HepG2 (cell line): ENCODE results near the gene SARS2. TPM values are rescaled to one million over a fixed set of nuclear protein-coding genes. Genes with fewer than 3 reads are reported as not detected.

Experiments used
- ATAC-seq: fragments of 200-7000 bp; cut with Tn5 transposase; 3 replicates; pipeline ENCODE4 v1.9.1; 2020; ENCODE audit warnings: mild to moderate bottlenecking, moderate library complexity
- BruUV-seq: library from RNA; stranded (reverse); fragments of 400-500 nt; replicated peaks from 2 replicates; lab custom pipeline; 2021; lab: Mats Ljungman, UMichigan
- CTCF ChIA-PET: fragments of 300-600 bp; formaldehyde crosslinking; extraction: SDS; loops from one replicate; lab custom pipeline; 2021; ENCODE audit warnings: low total read pairs, inconsistent platforms, low intra/inter-chr PET ratio; lab: Yijun Ruan, JAX
- POLR2A ChIA-PET: fragments of 350-600 bp; sonication (Branson Sonifier 250); formaldehyde crosslinking; loops from one replicate; lab custom pipeline; 2020; ENCODE audit warnings: antibody characterized with exemption, inconsistent platforms; lab: Yijun Ruan, JAX
- DNase-seq: peaks from one replicate; pipeline ENCODE4 v3.0.0-alpha.2; 2015; ENCODE audit warnings: low spot score
- FAIRE-seq: peaks from 3 replicates; lab custom pipeline; 2011; peaks lifted over from hg19 to GRCh38; lab: Jason Lieb, UNC
- H2AFZ ChIP-seq: one replicate; pipeline ENCODE4 v1.6.1; 2011; ENCODE audit warnings: low read length, inconsistent platforms
- H3K27ac ChIP-seq: fragments of 300-600 bp; 3 replicates; pipeline ENCODE4 v1.8.0; 2011; ENCODE audit warnings: mixed run types, mild to moderate bottlenecking, mixed read lengths, low read length, inconsistent platforms; ENCODE audit not compliant: insufficient read depth; ENCODE audit errors: extremely low read length
- H3K27me3 ChIP-seq, 2 experiments: fragments of 200-600 bp in 1 of 2; 2 replicates in 1 of 2; 3 replicates in 1 of 2; pipeline versions ENCODE4 v1.6.0 to v1.8.0; 2011; ENCODE audit warnings: low read length in 2 of 2, mild to moderate bottlenecking in 2 of 2, moderate library complexity in 2 of 2, inconsistent platforms in 1 of 2; ENCODE audit not compliant: insufficient read depth in 2 of 2, control insufficient read depth in 1 of 2
- H3K36me3 ChIP-seq, 2 experiments: fragments of 200-600 bp in 1 of 2; replicated peaks in 1 of 2; 2 replicates in 1 of 2; 3 replicates in 1 of 2; pipeline versions ENCODE4 v1.5.1 to v1.8.0; 2011; ENCODE audit warnings: low read length in 2 of 2, inconsistent platforms in 1 of 2; ENCODE audit not compliant: insufficient read depth in 2 of 2, control insufficient read depth in 1 of 2
- H3K4me1 ChIP-seq: 2 replicates; pipeline ENCODE4 v1.5.1; 2012; ENCODE audit warnings: low read length, inconsistent platforms; ENCODE audit not compliant: insufficient read depth
- H3K4me2 ChIP-seq: 2 replicates; pipeline ENCODE4 v1.6.0; 2011; ENCODE audit warnings: low read depth, low read length, inconsistent platforms
- H3K4me3 ChIP-seq, 3 experiments: fragments of 200-600 bp in 1 of 3; sonication (generic), shearing (Covaris generic) in 1 of 3; replicated peaks in 1 of 3; 2 replicates each; pipeline ENCODE4 v1.5.1; 2011 to 2016; ENCODE audit warnings: low read length in 3 of 3, inconsistent platforms in 2 of 3, low read depth in 2 of 3, mild to moderate bottlenecking in 2 of 3, control low read depth in 1 of 3, mixed read lengths in 1 of 3; ENCODE audit not compliant: insufficient read depth in 1 of 3
- H3K79me2 ChIP-seq: one replicate; pipeline ENCODE4 v1.6.1; 2011; ENCODE audit warnings: low read length, inconsistent platforms; ENCODE audit not compliant: insufficient read depth
- H3K9ac ChIP-seq: 2 replicates; pipeline ENCODE4 v1.6.0; 2011; ENCODE audit warnings: mild to moderate bottlenecking, low read depth, low read length, inconsistent platforms; ENCODE audit not compliant: insufficient read depth
- H3K9me3 ChIP-seq: 2 replicates; pipeline ENCODE4 v1.5.1; 2012; ENCODE audit warnings: mild to moderate bottlenecking, low read length
- H4K20me1 ChIP-seq: 2 replicates; pipeline ENCODE4 v1.6.0; 2011; ENCODE audit warnings: inconsistent platforms, mild to moderate bottlenecking, low read length, moderate library complexity; ENCODE audit not compliant: insufficient read depth
- AGO1 ChIP-seq: fragments of 200-400 bp; formaldehyde crosslinking; IDR thresholded peaks from 2 replicates; pipeline ENCODE4 v1.6.1; 2017; ENCODE audit warnings: mild to moderate bottlenecking, low read depth, low read length, moderate library complexity; ENCODE audit not compliant: poor library complexity, severe bottlenecking
- AGO2 ChIP-seq: fragments of 200-400 bp; formaldehyde crosslinking; optimal IDR thresholded peaks from 2 replicates; pipeline ENCODE3; 2017; ENCODE audit warnings: mild to moderate bottlenecking, low read depth, low read length, moderate library complexity
- AKAP8 ChIP-seq: sonication (generic); formaldehyde crosslinking; IDR thresholded peaks from 2 replicates; pipeline ENCODE4 v1.5.1; 2020; ENCODE audit warnings: mild to moderate bottlenecking, missing genetic modification reagents
- MATR3 ChIP-seq: sonication (generic); formaldehyde crosslinking; IDR thresholded peaks from 2 replicates; pipeline ENCODE4 v1.4.0; 2020; ENCODE audit warnings: missing genetic modification reagents
- MED13 ChIP-seq: sonication (generic); formaldehyde crosslinking; IDR thresholded peaks from 2 replicates; pipeline ENCODE4 v1.5.0; 2020; ENCODE audit warnings: missing genetic modification reagents
- MTERF4 ChIP-seq: sonication (generic); formaldehyde crosslinking; IDR thresholded peaks from 2 replicates; pipeline ENCODE4 v1.8.0; 2023; ENCODE audit warnings: mild to moderate bottlenecking, missing genetic modification reagents
- PAF1 ChIP-seq: IDR thresholded peaks from 2 replicates; pipeline ENCODE4 v1.6.1; 2016; ENCODE audit warnings: missing genetic modification reagents, missing compliant biosample characterization
- POLR2A ChIP-seq, 2 experiments: IDR thresholded peaks; 2 replicates each; pipeline ENCODE4 v1.6.1; 2011; ENCODE audit warnings: low read depth in 2 of 2, low read length in 2 of 2, mild to moderate bottlenecking in 1 of 2, moderate library complexity in 1 of 2; ENCODE audit not compliant: insufficient read depth in 1 of 2
- POLR2AphosphoS5 ChIP-seq: IDR thresholded peaks from 2 replicates; pipeline ENCODE4 v1.6.1; 2012; ENCODE audit warnings: low read depth, low read length
- PRDM4 ChIP-seq: sonication (generic); formaldehyde crosslinking; IDR thresholded peaks from 2 replicates; pipeline ENCODE4 v1.9.0; 2021; ENCODE audit warnings: missing genetic modification reagents, borderline replicate concordance
- ZBTB38 ChIP-seq: sonication (generic); formaldehyde crosslinking; IDR thresholded peaks from 2 replicates; pipeline ENCODE4 v1.5.1; 2020; ENCODE audit warnings: mild to moderate bottlenecking, missing genetic modification reagents
- ZNF260 ChIP-seq: sonication (generic); formaldehyde crosslinking; IDR thresholded peaks from 2 replicates; pipeline ENCODE4 v1.4.0; 2020; ENCODE audit warnings: missing genetic modification reagents, low read depth, mild to moderate bottlenecking, borderline replicate concordance
- ZNF552 ChIP-seq: sonication (generic); formaldehyde crosslinking; IDR thresholded peaks from 2 replicates; pipeline ENCODE4 v1.9.0; 2022; ENCODE audit warnings: missing genetic modification reagents, mild to moderate bottlenecking, borderline replicate concordance
- ZNF691 ChIP-seq: sonication (generic); formaldehyde crosslinking; IDR thresholded peaks from 2 replicates; pipeline ENCODE4 v1.4.0; 2020; ENCODE audit warnings: missing genetic modification reagents, low read depth, mild to moderate bottlenecking, borderline replicate concordance
- ZNF713 ChIP-seq: sonication (generic); formaldehyde crosslinking; IDR thresholded peaks from 2 replicates; pipeline ENCODE4 v1.4.0; 2020; ENCODE audit warnings: mild to moderate bottlenecking, missing genetic modification reagents
- ZNF724P ChIP-seq: sonication (generic); formaldehyde crosslinking; IDR thresholded peaks from 2 replicates; pipeline ENCODE4 v1.8.0; 2022; ENCODE audit warnings: missing genetic modification reagents, borderline replicate concordance
- ZZZ3 ChIP-seq: sonication (generic); formaldehyde crosslinking; IDR thresholded peaks from 2 replicates; pipeline ENCODE4 v1.4.0; 2020; ENCODE audit warnings: missing genetic modification reagents, mild to moderate bottlenecking, borderline replicate concordance
- WGBS: methylation state at CpG from one replicate; pipeline ENCODE4 v1.1.6; 2017; ENCODE audit warnings: low lambda C conversion rate; 5-methylcytosine and 5-hydroxymethylcytosine counted together
- in situ Hi-C: cut with HindIII; loops from 2 replicates; pipeline ENCODE4 v1.10.0; 2017; ENCODE audit warnings: low pct_unique_long_range_greater_than_20kb; ENCODE audit not compliant: extremely low pct_ligation_motif_present
- intact Hi-C: fragments of 100-400 bp; cut with micrococcal nuclease; formaldehyde crosslinking; loops from one replicate; pipeline ENCODE4 v1.10.0; 2022; ENCODE audit not compliant: unreplicated experiment
- polyA plus RNA-seq, 8 experiments: library from polyadenylated mRNA; depleted of rRNA in 3 of 8; stranded (reverse) in 7 of 8; unstranded in 1 of 8; fragments of >200 nt; fragmentation: Illumina TruSeq in 4 of 8; extraction: Trizol in 4 of 8; gene quantifications; 2 replicates each; pipeline versions ENCODE4 v1.2.1 to v1.2.3, GENCODE V29; 2011 to 2016; ENCODE audit warnings: low read depth in 4 of 8, missing spikeins in 1 of 8, mixed read lengths in 1 of 8; ENCODE audit not compliant: insufficient read depth in 1 of 8
- total RNA-seq, 5 experiments: library from RNA; depleted of rRNA; stranded (reverse); fragments of >200 nt; fragmentation: Illumina TruSeq; extraction: Trizol; gene quantifications; 2 replicates each; pipeline ENCODE4 v1.2.3, GENCODE V29; 2016; ENCODE audit warnings: low read depth in 1 of 5
- TF ChIP-seq, protein P1 (sequence below): sonication (generic); formaldehyde crosslinking; IDR thresholded peaks from 2 replicates; pipeline ENCODE4 v1.4.0; 2020; ENCODE audit warnings: missing genetic modification reagents

SARS2 gene
- total and polyA plus RNA-seq, 2 of the 13 experiments (the other 11 are each of a cell fraction or from before 2014, with no cell fraction given), result 40.0 to 48.6 TPM

GRCh38 chr19:38942471-38943181, 12.1 kb upstream of the SARS2 start:
- ChIA-PET POLR2A (no interaction called here), CTCF (no interaction called here)
- in situ Hi-C loops (no loop called here), intact Hi-C loops (no loop called here)
- WGBS, result 90% methylated on average over 20 of the region's 20 CpGs
- peaks cover 14 to 25% of the 10 kb centered on the region in 2 experiments for H3K36me3 ChIP-seq
- no peaks in the 10 kb centered on the region for H4K20me1 ChIP-seq
- H3K27me3 ChIP-seq, result no peaks in the 10 kb centered on the region
- H3K79me2 ChIP-seq, result no peaks in the 10 kb centered on the region
- no peaks in the 10 kb centered on the region for H3K4me1 ChIP-seq
- BruUV-seq, result no TSS peak
- FAIRE-seq, result no peak
- H3K4me3 ChIP-seq, result no peak overlapping the region
- no peak overlapping the region for H3K4me2 ChIP-seq
- H3K27ac ChIP-seq, result no peak overlapping the region
- H3K9me3 ChIP-seq, result no peaks in the 10 kb centered on the region
- no peak overlapping the region for H3K9ac ChIP-seq
- no peak overlapping the region for H2AFZ ChIP-seq
- DNase-seq, result no peak
- peak; percentile 37 for ATAC-seq
- TF ChIP-seq PAF1 (CRISPR knock-in tag) (peak; percentile 60; the same call in 1 of the 2 replicates), MATR3 (no peak), POLR2AphosphoS5 (peak; percentile 59), ZNF691 (CRISPR knock-in tag) (no peak), ZBTB38 (CRISPR knock-in tag) (0 out of 2 replicates have a peak, but pooled peaks have one; percentile 29), ZNF713 (no peak), MTERF4 (CRISPR knock-in tag) (no peak), POLR2A (IDR thresholded peaks at IDR 0.05; ENCODE audit: insufficient read depth in 1 of 2, low read depth in 2 of 2, low read length in 2 of 2) (peak in 1 of 2 experiments; percentile 23; a peak in 2 of 4 replicates), ZZZ3 (CRISPR knock-in tag) (no peak), PRDM4 (no peak), AGO2 (peak; percentile 51), AKAP8 (CRISPR knock-in tag) (peak; percentile 58; the same call in 1 of the 2 replicates), ZNF552 (CRISPR knock-in tag) (no peak), ZNF260 (CRISPR knock-in tag) (no peak), ZNF724P (CRISPR knock-in tag) (no peak), MED13 (no peak), AGO1 (peak; percentile 71)
- TF ChIP-seq, protein P1, sequence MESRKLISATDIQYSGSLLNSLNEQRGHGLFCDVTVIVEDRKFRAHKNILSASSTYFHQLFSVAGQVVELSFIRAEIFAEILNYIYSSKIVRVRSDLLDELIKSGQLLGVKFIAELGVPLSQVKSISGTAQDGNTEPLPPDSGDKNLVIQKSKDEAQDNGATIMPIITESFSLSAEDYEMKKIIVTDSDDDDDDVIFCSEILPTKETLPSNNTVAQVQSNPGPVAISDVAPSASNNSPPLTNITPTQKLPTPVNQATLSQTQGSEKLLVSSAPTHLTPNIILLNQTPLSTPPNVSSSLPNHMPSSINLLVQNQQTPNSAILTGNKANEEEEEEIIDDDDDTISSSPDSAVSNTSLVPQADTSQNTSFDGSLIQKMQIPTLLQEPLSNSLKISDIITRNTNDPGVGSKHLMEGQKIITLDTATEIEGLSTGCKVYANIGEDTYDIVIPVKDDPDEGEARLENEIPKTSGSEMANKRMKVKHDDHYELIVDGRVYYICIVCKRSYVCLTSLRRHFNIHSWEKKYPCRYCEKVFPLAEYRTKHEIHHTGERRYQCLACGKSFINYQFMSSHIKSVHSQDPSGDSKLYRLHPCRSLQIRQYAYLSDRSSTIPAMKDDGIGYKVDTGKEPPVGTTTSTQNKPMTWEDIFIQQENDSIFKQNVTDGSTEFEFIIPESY, result peak; percentile 66; the same call in 1 of the 2 replicates
